Dendritic cell treated with granulocyte-macrophage colony-stimulating factor and Interleukin-4, amounts not matched to agents 40 ng/mL and 50 ng/mL, for 4 days (primary cell): Measurements from ENCODE around the gene RELCH.

Source experiments
- H3K27ac Mint-ChIP-seq: one replicate; pipeline ENCODE4 v1.8.0; 2022; ENCODE audit warnings: mild to moderate bottlenecking, mixed read lengths
- H3K27me3 Mint-ChIP-seq: one replicate; pipeline ENCODE4 v1.8.0; 2022; ENCODE audit warnings: mild to moderate bottlenecking, mixed read lengths
- H3K36me3 Mint-ChIP-seq: one replicate; pipeline ENCODE4 v1.8.0; 2022; ENCODE audit warnings: low read depth, mixed read lengths
- H3K4me1 Mint-ChIP-seq: one replicate; pipeline ENCODE4 v1.8.0; 2022; ENCODE audit warnings: low read depth, mixed read lengths
- H3K4me3 Mint-ChIP-seq: one replicate; pipeline ENCODE4 v1.8.0; 2022; ENCODE audit warnings: mild to moderate bottlenecking, moderate library complexity, mixed read lengths
- H3K9me3 Mint-ChIP-seq: one replicate; pipeline ENCODE4 v1.8.0; 2022; ENCODE audit warnings: mixed read lengths
- intact Hi-C: fragments of 100-400 bp; cut with micrococcal nuclease; formaldehyde crosslinking; loops from one replicate; pipeline ENCODE4 v1.15.0; 2022

Gene RELCH

GRCh38 chr18:62338446-62339105 is 151.5 kb downstream of the RELCH start:
- intact Hi-C loops: no loop called here
- Mint-ChIP-seq H3K27ac (peak overlapping the region; percentile 6), H3K36me3 (peaks cover 5% of the 10 kb centered on the region), H3K4me3 (no peak overlapping the region), H3K9me3 (no peaks in the 10 kb centered on the region), H3K4me1 (peaks cover 13% of the 10 kb centered on the region), H3K27me3 (peaks cover 68% of the 10 kb centered on the region)

- Mint-ChIP-seq H3K9me3 (no peaks in the 10 kb centered on the region), H3K27ac (peak overlapping the region; percentile 9), H3K4me3 (peak overlapping the region; percentile 22), H3K27me3 (peaks cover 61% of the 10 kb centered on the region), H3K36me3 (peaks cover 5% of the 10 kb centered on the region), H3K4me1 (peaks cover 13% of the 10 kb centered on the region)
- intact Hi-C loops: no loop called here
Measured at GRCh38 chr18:62339106-62339988, 152.3 kb downstream of the RELCH start.

GRCh38 chr18:62340996-62341395 is 153.9 kb downstream of the RELCH start:
- H3K27ac Mint-ChIP-seq: no peak overlapping the region

GRCh38 chr18:62341473-62341872 is 154.4 kb downstream of the RELCH start:
- H3K4me3 Mint-ChIP-seq: no peak overlapping the region
- no peak overlapping the region for H3K27ac Mint-ChIP-seq
- peaks cover 13% of the 10 kb centered on the region for H3K4me1 Mint-ChIP-seq
- intact Hi-C loops: no loop called here
- H3K36me3 Mint-ChIP-seq: peaks cover under 1% of the 10 kb centered on the region
- peaks cover 59% of the 10 kb centered on the region for H3K27me3 Mint-ChIP-seq
- H3K9me3 Mint-ChIP-seq: no peaks in the 10 kb centered on the region

More at GRCh38 chr18:62340996-62341395, 153.9 kb downstream of the RELCH start:
- intact Hi-C loops: no loop called here
- peaks cover 5% of the 10 kb centered on the region for H3K36me3 Mint-ChIP-seq
- no peak overlapping the region for H3K4me3 Mint-ChIP-seq
- H3K9me3 Mint-ChIP-seq: no peaks in the 10 kb centered on the region
- H3K4me1 Mint-ChIP-seq: peaks cover 13% of the 10 kb centered on the region
- H3K27me3 Mint-ChIP-seq: peaks cover 59% of the 10 kb centered on the region

GRCh38 chr18:62342884-62343283 is 155.8 kb downstream of the RELCH start:
- H3K27ac Mint-ChIP-seq: no peak overlapping the region
- peaks cover 62% of the 10 kb centered on the region for H3K27me3 Mint-ChIP-seq
- no peaks in the 10 kb centered on the region for H3K36me3 Mint-ChIP-seq
- H3K4me3 Mint-ChIP-seq: no peak overlapping the region
- intact Hi-C loops: no loop called here
- H3K4me1 Mint-ChIP-seq: peaks cover 19% of the 10 kb centered on the region
- no peaks in the 10 kb centered on the region for H3K9me3 Mint-ChIP-seq

- Mint-ChIP-seq H3K9me3 (no peaks in the 10 kb centered on the region), H3K27me3 (peaks cover 63% of the 10 kb centered on the region), H3K4me1 (peaks cover 19% of the 10 kb centered on the region), H3K4me3 (no peak overlapping the region), H3K36me3 (no peaks in the 10 kb centered on the region), H3K27ac (no peak overlapping the region)
- intact Hi-C loops: no loop called here
Measured at GRCh38 chr18:62343316-62343715, 156.3 kb downstream of the RELCH start.

- Mint-ChIP-seq H3K4me1 (peaks cover 5% of the 10 kb centered on the region), H3K27ac (no peak overlapping the region), H3K27me3 (peaks cover 62% of the 10 kb centered on the region), H3K4me3 (no peak overlapping the region), H3K9me3 (no peaks in the 10 kb centered on the region), H3K36me3 (no peaks in the 10 kb centered on the region)
- intact Hi-C loops: no loop called here
Measured at GRCh38 chr18:62345909-62346308, 158.9 kb downstream of the RELCH start.

GRCh38 chr18:62346333-62347088 is 159.5 kb downstream of the RELCH start:
- H3K4me1 Mint-ChIP-seq: peaks cover 5% of the 10 kb centered on the region
- no peaks in the 10 kb centered on the region for H3K36me3 Mint-ChIP-seq
- intact Hi-C loops: no loop called here
- no peak overlapping the region for H3K4me3 Mint-ChIP-seq
- no peak overlapping the region for H3K27ac Mint-ChIP-seq
- peaks cover 56% of the 10 kb centered on the region for H3K27me3 Mint-ChIP-seq
- H3K9me3 Mint-ChIP-seq: no peaks in the 10 kb centered on the region

- Mint-ChIP-seq H3K27ac (no peak overlapping the region), H3K4me1 (peaks cover 5% of the 10 kb centered on the region), H3K9me3 (no peaks in the 10 kb centered on the region), H3K27me3 (peaks cover 56% of the 10 kb centered on the region), H3K4me3 (no peak overlapping the region), H3K36me3 (no peaks in the 10 kb centered on the region)
- intact Hi-C loops: no loop called here
Measured at GRCh38 chr18:62347089-62347506, 160.0 kb downstream of the RELCH start.

GRCh38 chr18:62348474-62348873 is 161.4 kb downstream of the RELCH start:
- H3K27ac Mint-ChIP-seq: no peak overlapping the region
- intact Hi-C loops: no loop called here
- peaks cover 8% of the 10 kb centered on the region for H3K4me1 Mint-ChIP-seq
- H3K27me3 Mint-ChIP-seq: peaks cover 64% of the 10 kb centered on the region
- H3K9me3 Mint-ChIP-seq: no peaks in the 10 kb centered on the region
- no peak overlapping the region for H3K4me3 Mint-ChIP-seq
- no peaks in the 10 kb centered on the region for H3K36me3 Mint-ChIP-seq

- Mint-ChIP-seq H3K36me3 (peaks cover 6% of the 10 kb centered on the region), H3K9me3 (no peaks in the 10 kb centered on the region), H3K27me3 (peaks cover 44% of the 10 kb centered on the region), H3K4me3 (no peak overlapping the region), H3K4me1 (peaks cover 28% of the 10 kb centered on the region), H3K27ac (no peak overlapping the region)
- intact Hi-C loops: no loop called here
Measured at GRCh38 chr18:62353170-62353569, 166.1 kb downstream of the RELCH start.

GRCh38 chr18:62354151-62354550 is 167.1 kb downstream of the RELCH start:
- intact Hi-C loops: no loop called here
- peaks cover 28% of the 10 kb centered on the region for H3K4me1 Mint-ChIP-seq
- H3K9me3 Mint-ChIP-seq: no peaks in the 10 kb centered on the region
- peaks cover 6% of the 10 kb centered on the region for H3K36me3 Mint-ChIP-seq
- no peak overlapping the region for H3K27ac Mint-ChIP-seq
- no peak overlapping the region for H3K4me3 Mint-ChIP-seq
- peaks cover 41% of the 10 kb centered on the region for H3K27me3 Mint-ChIP-seq

GRCh38 chr18:62357079-62357719 is 170.1 kb downstream of the RELCH start:
- Mint-ChIP-seq H3K27ac (no peak overlapping the region), H3K9me3 (no peaks in the 10 kb centered on the region)

More at GRCh38 chr18:62357079-62357719, 170.1 kb downstream of the RELCH start:
- peaks cover 34% of the 10 kb centered on the region for H3K4me1 Mint-ChIP-seq
- H3K27me3 Mint-ChIP-seq: peaks cover 54% of the 10 kb centered on the region
- intact Hi-C loops: no loop called here
- H3K36me3 Mint-ChIP-seq: peaks cover 12% of the 10 kb centered on the region
- no peak overlapping the region for H3K4me3 Mint-ChIP-seq
